Measurements from ENCODE around the gene PTPN20.

- TF ChIP-seq CTCF (IDR thresholded peaks at IDR 0.05; ENCODE audit: insufficient read depth, low read length), result no peak
- TF ChIP-seq GABPA (IDR thresholded peaks at IDR 0.05; ENCODE audit: low read depth), result no peak
- TF ChIP-seq REST (IDR thresholded peaks at IDR 0.05; ENCODE audit: insufficient replicate concordance, low read depth), result no peak
- no peak for TF ChIP-seq SPI1 (IDR thresholded peaks at IDR 0.05; ENCODE audit: borderline replicate concordance, low read depth)
Measured at GRCh38 chr10:47034441-47035051, 123.3 kb downstream of the PTPN20 start.

Measured in HL-60 (cell line).